ENCODE data around the gene LDLRAD4.

LDLRAD4 gene

DNA sequence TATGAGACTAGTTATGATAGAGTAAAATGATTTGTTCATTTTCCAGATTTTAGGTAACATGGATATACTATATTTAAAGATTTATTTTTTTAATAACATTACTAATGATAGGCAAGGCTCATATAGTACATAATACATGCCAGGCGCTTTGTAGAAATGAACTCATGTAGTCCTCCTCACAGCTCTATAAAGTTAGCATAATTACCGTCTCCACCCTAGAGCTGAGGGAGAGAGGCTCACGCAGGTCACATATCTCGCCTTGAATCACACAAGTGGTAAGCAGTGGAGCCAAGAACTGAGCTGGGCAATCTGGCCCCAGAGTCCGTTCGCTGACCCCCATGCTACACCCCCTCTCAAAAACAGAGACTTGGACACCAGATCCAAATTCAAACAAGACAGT lies 285.3 kb downstream of the LDLRAD4 start:
- DNase-seq (ENCODE audit: low read depth in 2 of 2) = no peak

DNA sequence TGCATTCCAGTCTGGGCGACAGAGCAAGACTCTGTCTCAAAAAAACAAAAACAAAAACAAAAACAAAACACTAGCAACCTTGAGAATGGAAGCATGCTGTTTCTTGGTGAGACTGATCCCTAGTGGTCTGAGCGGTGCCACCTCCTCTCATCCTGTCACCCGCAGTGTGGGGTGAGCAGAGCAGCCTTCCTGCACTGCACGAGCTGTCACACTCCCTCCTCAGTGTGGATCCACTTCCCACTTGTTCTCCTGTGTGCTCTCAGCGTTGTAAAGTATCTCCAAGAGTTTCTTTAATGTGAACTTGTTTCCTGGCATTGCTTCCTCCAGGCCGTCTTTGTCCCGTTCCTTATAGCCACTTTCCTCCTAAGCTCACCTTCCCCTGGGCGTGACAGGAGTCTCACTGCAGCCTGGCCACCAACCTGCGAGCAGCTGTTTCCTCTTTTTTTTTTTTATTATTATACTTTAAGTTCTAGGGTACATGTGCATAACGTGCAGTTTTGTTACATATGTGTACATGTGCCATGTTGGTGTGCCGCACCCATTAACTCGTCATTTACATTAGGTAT lies 287.3 kb downstream of the LDLRAD4 start:
- no peak for DNase-seq (ENCODE audit: low read depth in 2 of 2)

DNA sequence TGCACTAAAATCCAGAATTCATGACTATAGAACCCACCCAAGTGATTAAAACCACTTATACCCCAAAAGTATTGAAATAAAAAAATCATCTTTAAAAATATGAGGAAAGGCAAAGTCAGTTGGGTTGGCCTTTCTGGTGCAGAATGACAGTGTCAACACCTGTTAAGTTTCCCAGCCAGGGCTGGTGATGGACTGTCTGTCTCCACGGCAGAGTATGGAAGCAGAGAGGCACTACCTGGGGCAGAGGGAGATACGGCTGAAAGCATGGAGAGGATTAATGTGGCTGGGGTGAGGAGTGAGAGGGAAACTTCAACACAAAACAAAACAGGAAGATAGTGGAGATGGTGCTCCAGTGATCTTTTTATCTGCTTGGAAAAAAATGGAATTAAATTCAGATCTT lies 292.0 kb downstream of the LDLRAD4 start:
- DNase-seq (ENCODE audit: low read depth in 2 of 2) = no peak

DNA sequence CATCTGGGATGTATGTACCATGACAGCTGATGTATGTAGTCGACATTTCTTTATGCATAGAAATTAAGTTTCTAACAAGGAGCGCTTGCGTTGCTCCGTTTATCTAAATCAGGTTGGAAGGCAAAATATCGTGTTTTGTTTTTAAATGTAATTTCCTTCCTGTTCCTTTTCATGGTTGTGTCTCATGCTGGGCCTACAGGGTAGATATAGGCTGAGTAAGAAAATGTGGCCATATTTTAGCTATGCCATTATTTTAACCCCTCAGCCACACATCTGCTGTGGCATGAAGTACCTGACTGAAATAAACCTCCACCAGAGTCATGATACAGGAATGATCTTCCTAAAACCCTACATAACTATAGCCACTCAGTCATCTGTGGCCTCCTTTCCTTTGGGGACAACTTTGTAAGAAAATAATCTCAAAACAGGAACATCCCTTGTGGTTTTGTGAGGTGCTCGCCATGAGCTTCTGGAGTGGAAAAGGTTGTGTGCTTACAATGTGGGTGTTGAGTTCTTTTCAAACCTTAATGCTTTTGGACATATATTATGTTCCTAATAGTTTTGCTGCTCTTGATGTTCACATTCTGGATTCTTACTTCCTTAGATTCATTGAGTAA lies 293.5 kb downstream of the LDLRAD4 start:
- DNase-seq (ENCODE audit: low read depth in 2 of 2) = no peak

DNA sequence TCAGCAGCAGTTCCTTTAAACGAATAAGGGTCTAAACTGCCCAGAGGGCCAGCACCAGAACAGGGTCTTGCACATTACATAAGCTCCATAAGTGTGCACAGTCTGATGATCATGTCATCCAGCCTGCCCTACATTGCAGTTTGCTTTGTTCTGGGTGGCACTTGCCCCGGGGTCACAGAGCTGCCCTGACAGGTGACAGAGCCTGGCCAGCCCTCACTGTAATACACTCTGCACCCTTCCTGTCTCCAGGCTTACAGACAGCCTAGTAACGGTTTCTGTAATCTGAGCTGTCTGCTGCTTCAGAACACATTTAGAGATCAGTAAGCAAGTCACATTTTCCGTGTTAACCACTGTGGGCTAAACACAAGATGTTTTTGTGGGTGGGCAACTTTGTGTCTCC lies 294.5 kb downstream of the LDLRAD4 start:
- no peak for DNase-seq (ENCODE audit: low read depth in 2 of 2)

DNA sequence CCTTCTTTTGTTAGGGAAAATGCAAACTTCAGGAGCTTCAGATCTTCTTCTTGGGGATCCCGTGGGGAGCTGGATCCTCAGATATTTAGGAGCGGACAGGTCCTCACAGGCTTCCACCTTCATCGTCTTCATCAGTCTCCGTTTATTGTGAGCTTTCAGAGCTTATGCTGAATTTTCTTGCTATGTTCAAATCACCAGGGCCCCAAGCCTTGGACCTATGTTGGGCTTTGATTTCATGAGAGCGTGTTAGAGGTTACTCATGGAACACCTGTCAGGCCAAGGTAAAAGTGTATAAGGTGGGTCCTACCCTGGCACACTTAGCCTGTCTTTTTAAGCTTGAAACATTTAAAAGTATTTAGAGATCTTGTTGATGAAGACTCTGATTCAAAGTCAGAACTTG lies 294.9 kb downstream of the LDLRAD4 start:
- DNase-seq (ENCODE audit: low read depth in 2 of 2) = no peak

DNA sequence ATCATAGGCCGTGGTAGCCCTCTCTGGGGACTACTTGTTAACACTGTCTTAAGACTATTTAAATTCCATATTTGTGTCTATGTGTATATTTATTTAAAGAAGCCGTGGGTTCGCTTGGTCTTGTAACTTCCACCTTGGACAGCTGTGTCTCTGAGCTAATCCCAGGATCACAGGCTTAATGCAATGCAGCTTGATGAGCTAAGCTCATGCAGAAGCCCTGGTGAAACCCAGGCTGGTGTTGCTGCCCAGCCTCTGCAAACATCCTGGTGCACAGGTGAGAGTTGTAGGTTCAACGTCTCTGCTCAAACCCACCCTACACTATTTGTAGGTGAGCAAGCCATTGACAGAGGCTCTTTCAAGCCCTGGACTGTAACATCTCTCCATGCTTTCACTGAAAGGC lies 296.0 kb downstream of the LDLRAD4 start:
- no peak for DNase-seq (ENCODE audit: low read depth in 2 of 2)

DNA sequence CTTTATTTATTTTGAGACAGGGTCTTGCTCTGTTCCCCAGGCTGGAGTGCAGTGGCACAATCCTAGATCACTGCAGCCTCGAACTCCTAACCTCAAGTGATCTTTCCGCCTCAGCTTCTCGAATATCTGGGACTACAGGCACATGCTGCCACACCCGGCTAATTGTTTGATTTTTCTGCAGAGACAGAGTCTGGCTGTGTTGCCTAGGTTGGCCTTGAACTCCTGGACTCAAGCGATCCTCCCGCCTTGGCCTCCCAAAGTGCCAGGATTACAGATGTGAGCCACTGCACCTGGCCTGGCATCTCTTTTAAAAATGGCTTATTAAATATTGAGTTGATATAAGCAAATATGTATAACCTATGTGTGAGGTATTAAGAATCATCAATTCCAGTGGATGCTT lies 298.3 kb downstream of the LDLRAD4 start:
- DNase-seq (ENCODE audit: low read depth in 2 of 2) = no peak

DNA sequence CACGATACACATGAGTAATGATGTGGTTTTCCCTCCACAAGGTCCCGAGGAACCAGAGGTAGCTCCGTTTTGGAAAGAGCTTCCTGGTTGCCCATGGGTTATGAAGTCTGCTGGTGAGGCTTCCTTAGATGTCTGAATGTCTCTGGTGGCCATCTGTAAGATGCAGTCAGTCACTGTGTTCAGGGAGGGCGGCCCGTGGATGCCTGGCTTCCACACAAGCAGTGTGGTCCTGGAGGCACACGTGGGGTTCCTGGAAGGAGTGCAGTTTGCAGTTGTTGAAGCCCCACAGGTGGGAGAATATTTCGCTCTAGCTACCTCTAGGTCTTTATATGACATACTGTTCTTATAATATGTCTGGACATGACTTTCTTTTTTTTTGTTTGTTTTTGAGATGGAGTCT lies 298.8 kb downstream of the LDLRAD4 start:
- DNase-seq (ENCODE audit: low read depth in 2 of 2) = no peak

DNA sequence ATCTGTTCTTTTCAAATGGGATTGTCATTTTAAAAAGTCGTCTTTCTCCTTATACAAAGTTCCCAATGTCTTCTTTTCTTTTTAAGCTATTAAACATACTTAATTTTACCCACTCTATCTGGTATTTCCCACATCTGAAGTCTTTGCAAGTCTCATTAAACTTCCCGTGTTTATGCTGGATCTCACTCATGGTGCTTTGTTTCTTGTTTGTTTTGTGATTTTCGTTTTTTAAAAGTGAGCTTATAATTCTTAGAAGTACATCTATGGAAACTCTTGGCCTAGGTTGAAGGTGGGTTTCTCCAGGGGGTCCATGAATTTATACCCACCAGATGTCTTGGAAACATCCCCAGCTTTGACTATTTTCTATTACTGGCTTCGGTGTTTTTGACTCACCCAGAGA lies 299.8 kb downstream of the LDLRAD4 start:
- DNase-seq (ENCODE audit: low read depth in 2 of 2) = no peak

DNA sequence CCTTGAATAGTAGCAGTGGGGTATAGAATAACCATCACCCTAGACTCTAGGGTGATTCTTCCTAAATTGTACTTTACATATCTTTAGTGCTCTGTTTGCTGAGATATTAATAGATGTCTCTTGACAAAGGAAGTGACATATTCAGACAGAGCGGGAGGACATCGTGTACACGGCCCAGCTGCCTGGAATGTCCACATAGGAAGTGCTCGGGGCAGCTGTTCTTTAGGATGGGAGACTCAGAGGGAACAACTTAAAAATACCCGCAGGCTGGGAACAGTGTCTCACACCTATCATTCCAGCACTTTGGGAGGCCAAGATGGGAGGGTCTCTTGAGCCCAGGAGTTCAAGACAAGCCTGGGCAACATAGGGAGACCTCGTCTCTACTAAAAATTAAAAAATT lies 301.7 kb downstream of the LDLRAD4 start:
- no peak for DNase-seq (ENCODE audit: low read depth in 2 of 2)

DNA sequence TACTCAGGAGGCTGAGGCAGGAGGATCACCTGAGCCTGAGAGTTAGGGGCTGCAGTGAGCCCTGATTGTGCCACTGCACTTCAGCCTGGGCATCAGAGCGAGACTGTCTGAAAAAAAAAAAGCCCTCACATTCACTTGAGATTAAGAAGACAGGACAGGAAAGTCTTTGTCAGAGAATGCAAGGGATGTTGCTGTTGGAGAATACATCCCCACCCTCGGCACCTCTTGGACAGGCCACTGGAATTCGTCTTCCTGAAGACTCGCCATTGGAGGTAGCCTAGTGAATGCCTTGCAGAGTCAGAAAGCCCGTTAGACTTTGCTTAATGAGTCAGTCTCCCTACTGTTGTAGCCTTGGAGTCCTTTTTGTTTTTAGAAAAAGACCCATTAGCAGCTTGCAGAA lies 302.2 kb downstream of the LDLRAD4 start:
- DNase-seq (ENCODE audit: low read depth in 2 of 2) = no peak

DNA sequence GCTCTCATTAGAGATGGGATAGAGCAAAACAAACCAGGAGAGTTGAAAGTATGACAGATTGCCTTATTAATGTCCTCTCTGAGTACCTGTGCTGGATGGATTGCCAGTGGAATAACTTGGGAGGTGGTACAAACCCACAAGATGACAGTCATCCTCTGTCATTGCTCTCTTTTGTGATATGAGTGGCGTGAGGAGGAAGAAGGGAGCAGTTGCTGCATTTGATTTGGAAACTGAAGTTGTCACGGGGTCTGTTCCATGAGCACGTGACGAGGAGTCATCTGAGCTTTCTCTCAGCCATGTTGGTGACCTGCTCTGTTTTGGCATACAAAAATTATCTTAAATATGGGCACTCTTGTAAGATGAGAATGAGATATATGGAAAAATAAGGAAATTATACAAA lies 302.9 kb downstream of the LDLRAD4 start:
- no peak for DNase-seq (ENCODE audit: low read depth in 2 of 2)

DNA sequence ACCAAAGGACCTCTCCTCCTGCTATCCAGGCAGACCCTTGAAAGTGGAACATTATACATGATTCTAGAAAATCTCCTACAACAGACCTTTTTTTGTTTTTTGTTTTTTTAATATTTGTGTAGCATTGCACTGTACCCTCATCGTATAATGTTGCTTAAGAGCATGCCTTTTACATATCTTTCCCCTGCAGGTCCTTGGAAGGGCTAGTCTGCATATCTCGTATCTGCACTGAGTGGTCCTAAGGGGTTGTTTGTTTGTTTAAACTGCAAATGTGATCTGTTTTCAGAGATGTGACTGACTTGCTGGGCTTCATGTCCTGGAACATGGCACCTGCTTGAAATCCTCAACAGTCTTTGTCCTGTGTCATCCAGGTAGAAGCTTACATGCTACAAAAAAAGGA lies 303.7 kb downstream of the LDLRAD4 start:
- no peak for DNase-seq (ENCODE audit: low read depth in 2 of 2)

DNA sequence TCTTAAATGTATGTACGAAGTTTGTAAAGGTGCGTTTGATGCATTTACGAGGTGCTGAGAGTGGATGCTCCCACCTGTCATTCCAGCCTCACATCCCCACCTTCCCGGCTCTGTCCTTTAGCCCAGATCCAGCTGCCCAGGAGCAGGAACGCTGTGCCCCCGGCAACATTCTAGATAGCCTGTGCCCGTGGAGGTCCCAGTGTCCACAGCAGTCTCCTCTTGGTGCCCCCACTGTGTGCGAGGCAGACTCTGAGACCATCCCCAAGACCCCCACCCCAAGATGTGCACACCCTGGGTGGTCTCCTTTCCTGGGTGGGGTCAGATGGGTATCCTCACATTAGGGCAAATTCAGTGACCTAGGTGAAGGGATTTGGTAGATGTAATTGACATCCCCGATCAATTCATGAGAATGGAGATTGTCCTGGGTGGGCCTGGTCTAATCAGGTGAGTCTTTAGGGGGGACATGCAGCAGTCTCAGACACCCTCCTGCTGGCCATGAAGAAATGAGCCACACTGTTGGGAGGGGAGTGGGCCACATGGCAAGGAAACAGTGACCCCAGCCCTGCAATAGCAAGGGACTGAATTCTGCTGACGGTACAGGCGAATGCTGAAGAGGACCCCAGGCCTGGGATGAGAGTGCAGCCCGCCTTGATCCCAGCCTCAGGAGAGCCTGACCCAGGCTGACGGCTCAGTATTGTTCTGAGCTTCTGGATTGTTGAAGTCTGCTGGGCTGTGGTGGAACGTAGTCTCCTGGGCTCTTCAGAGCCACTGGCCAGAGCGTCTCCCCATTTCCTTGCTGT lies 304.5 kb downstream of the LDLRAD4 start:
- DNase-seq (ENCODE audit: low read depth in 2 of 2) = no peak

DNA sequence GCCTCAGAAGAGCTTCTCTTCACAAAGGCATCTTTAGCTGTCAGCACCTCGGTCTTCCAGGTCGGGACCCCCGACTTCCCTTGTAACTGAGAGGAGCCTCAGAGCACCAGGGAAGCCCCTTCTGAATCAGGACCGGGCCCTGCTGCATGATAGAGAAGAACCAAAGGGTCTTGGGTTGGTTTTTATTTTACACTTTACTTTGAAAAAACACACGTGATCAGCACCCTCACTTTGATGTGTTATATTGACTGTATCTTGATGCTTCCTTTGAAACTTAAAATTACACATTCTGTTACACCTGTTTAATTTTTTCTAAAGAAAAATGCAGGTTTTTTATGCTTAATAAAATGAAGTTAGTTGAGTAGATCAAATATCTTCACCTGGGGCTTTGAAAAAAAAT lies 305.5 kb downstream of the LDLRAD4 start:
- DNase-seq (ENCODE audit: low read depth in 2 of 2) = no peak

DNA sequence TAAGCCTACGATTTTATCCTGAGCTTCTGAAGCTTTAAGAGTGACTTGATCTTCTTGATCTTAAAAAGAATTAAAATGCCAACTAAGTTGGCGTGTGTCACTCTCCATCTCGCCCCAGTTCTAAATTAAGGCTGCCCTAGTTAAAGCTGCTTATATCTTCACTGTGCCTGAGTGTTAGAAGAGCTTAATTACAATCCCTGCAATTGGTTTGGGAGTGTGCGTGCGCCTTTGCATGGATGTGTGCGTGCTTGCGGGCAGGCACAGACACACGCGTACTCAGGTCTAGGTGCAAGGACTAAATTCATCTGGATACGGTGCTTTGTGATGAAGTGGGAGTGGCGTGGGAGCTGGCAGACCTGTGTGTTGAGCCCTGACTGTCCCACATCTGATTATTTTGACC lies 306.3 kb downstream of the LDLRAD4 start:
- DNase-seq (ENCODE audit: low read depth in 2 of 2) = no peak

DNA sequence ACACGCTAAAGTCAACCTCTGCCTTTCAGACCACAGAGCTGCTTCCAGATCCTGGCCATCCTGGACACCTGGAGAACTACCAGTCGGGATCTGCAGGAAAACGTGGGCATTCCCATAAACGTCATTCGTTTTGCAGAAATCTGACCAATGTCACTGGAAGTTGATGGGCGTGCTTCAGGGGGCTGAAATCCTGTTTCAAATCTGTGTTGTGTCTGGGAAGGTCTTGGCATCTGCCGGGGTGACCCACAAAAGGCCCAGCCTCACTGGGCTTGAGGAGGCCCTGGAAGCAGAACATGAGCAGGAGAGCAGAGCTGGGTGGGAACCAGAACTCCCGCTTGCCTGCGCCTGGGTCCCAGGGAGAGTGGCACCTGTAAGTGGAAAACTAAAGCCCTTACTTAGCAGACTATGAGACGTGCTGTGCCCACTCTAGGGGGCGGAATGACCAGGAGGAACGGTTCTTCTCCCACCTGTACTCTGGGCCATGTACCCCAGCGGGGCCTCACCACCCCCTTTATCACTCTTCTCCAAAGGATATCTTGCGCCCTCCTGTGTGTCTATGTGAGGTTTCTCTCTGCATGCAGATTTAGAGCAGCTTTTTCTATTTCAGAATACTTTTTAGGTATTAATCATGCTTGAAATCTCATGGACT lies 306.9 kb downstream of the LDLRAD4 start:
- DNase-seq (ENCODE audit: low read depth in 2 of 2) = no peak

DNA sequence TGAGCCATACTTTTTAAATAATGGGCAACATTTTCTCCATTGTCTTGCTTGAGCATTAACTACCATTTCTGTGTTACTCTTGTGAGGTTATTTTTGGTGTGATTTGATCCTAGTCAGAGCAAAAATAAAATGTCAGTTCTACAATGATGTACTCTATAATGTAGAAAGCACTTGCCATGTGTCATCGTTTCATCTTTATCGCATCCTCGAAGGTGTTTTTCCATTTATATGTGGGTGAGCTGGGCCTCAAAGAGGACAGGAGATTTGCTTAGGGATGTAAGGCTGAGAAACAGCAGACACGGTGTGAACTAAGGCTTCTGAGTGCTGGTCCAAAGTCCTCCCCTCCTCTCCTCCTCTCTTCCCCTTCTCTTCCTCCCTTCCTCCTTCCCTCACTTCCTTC lies 308.0 kb downstream of the LDLRAD4 start:
- DNase-seq (ENCODE audit: low read depth in 2 of 2) = no peak

DNA sequence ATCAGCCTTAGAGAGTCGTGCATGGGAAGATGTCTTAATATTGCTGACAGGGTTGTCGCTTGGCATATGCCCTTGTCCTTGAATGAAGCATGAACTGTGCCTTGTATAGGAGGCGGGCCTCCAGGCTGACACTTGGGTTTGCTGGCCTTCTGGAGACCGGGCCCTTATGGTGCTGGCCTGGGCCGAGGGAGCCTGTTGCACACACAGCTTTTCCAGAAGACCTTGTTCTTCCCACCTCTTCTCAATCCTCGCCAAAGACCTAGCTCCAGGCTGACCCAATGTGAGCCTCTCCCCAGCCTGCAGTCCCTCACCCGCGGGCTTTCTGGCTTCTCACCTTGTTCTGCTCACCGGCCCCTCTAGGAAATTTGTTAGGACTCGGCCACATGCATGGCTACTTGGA lies 308.7 kb downstream of the LDLRAD4 start:
- no peak for DNase-seq (ENCODE audit: low read depth in 2 of 2)

DNA sequence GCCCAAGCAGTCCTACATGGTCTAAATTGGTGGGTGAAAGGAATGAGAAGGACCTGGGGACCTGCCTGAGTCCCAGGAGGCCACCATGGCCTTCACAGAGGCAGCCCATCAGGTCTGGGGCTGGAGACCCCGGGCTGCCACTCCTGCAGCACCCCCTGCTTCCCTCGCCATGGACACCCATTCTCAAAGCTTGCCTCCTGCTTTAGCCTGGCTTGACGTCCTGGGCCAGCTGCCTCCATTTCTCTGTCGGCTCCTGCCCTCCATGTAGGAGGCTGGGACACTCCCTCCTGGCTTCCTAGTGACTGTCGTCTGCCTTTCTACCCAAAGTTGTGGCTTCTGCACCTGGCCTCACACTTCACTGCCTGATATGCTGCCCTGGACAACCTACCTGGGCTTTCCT lies 309.2 kb downstream of the LDLRAD4 start:
- no peak for DNase-seq (ENCODE audit: low read depth in 2 of 2)

DNA sequence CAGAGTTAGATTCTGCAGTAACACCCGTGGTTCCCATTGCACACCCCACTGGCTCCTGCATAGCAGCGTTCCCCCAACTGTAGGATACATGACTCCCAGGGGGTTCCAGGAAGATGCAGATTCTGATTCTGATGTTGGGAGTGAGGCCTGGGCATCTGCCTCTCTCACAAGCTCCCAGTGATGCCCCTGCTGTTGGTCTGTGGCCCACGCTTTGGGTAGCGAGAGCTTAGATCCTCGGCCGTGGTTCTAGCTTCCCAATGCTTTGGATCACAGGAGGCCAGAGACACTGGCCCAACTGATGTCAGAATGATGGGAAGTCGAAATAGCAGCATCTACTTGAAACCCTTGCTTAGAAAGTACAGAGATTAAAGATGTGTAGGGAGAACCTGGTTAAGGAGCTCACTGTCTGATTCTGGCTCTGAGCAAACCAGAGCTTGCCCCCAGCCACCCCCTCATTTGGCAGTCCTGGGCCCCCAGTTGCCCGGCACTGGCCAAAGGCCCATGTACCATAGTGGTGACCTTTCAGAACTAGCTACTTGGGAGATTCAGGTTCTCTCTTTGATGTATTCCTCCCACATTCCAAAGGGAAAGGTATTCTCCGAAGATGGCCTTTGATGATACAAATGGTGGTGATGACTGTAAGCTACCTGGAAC lies 310.3 kb downstream of the LDLRAD4 start:
- no peak for DNase-seq (ENCODE audit: low read depth in 2 of 2)
